Left ventricle myocardium inferior (tissue), 1 donor: ENCODE measurements around the gene ORC5. TPM values are rescaled to one million over a fixed set of nuclear protein-coding genes. Genes with fewer than 3 reads are reported as not detected.
"Not testable (repeated sequence)": the region's sequence is repeated elsewhere in the genome, so short reads cannot be mapped to it uniquely, and the experiment has no call there.

Source experiments
- DNase-seq: peaks from one replicate; pipeline ENCODE4 v3.0.0-alpha.2; 2020
- H3K27ac ChIP-seq: fragments of 200-600 bp; replicated peaks from 2 replicates; pipeline ENCODE4 v1.8.0; 2021
- H3K27me3 ChIP-seq: fragments of 200-600 bp; 2 replicates; pipeline ENCODE4 v1.8.0; 2021; ENCODE audit warnings: low read depth
- H3K36me3 ChIP-seq: fragments of 200-600 bp; 2 replicates; pipeline ENCODE4 v1.8.0; 2021
- H3K4me1 ChIP-seq: fragments of 200-600 bp; 2 replicates; pipeline ENCODE4 v1.8.0; 2021
- H3K4me3 ChIP-seq: fragments of 200-600 bp; 2 replicates; pipeline ENCODE4 v1.8.0; 2021; ENCODE audit warnings: mild to moderate bottlenecking, moderate library complexity
- H3K9me3 ChIP-seq: fragments of 200-600 bp; replicated peaks from 2 replicates; pipeline ENCODE4 v1.8.0; 2021
- intact Hi-C: fragments of 100-400 bp; cut with micrococcal nuclease; formaldehyde crosslinking; loops from one replicate; pipeline ENCODE4 v1.11.0; 2022
- total RNA-seq: library from RNA; stranded (reverse); fragmentation: NEBNext Ultra II Directional; extraction: Animal tissue kit (Norgen Biotek cat#: 25700); gene quantifications from one replicate; pipeline ENCODE4 v1.2.1, GENCODE V29; 2021
- TF ChIP-seq, protein P1 (sequence below): fragments of 200-600 bp; IDR thresholded peaks from 2 replicates; pipeline ENCODE4 v1.8.0; 2021; ENCODE audit warnings: antibody characterized with exemption, mild to moderate bottlenecking, borderline replicate concordance
- donor health status: DM: no; HTN: yes; CAD: no; lungs with severe emphysema.

ORC5 gene
- total RNA-seq, 1 donor from 2014 or later: 8.5 TPM

- no peak overlapping the region for H3K4me3 ChIP-seq
- no peak for DNase-seq
- no peaks in the 10 kb centered on the region for H3K4me1 ChIP-seq
- no peaks in the 10 kb centered on the region for H3K9me3 ChIP-seq
- no peaks in the 10 kb centered on the region for H3K36me3 ChIP-seq
- peaks cover 30% of the 10 kb centered on the region for H3K27me3 ChIP-seq
- intact Hi-C loops: no loop called here
- H3K27ac ChIP-seq: no peak overlapping the region
- TF ChIP-seq, protein P1, sequence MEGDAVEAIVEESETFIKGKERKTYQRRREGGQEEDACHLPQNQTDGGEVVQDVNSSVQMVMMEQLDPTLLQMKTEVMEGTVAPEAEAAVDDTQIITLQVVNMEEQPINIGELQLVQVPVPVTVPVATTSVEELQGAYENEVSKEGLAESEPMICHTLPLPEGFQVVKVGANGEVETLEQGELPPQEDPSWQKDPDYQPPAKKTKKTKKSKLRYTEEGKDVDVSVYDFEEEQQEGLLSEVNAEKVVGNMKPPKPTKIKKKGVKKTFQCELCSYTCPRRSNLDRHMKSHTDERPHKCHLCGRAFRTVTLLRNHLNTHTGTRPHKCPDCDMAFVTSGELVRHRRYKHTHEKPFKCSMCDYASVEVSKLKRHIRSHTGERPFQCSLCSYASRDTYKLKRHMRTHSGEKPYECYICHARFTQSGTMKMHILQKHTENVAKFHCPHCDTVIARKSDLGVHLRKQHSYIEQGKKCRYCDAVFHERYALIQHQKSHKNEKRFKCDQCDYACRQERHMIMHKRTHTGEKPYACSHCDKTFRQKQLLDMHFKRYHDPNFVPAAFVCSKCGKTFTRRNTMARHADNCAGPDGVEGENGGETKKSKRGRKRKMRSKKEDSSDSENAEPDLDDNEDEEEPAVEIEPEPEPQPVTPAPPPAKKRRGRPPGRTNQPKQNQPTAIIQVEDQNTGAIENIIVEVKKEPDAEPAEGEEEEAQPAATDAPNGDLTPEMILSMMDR: no peak
Measured at GRCh38 chr7:104242638-104243037, 34.8 kb upstream of the ORC5 start.

GRCh38 chr7:104241538-104242209, 33.9 kb upstream of the ORC5 start:
- no peak overlapping the region for H3K4me3 ChIP-seq
- H3K4me1 ChIP-seq: no peaks in the 10 kb centered on the region
- intact Hi-C loops: no loop called here
- peaks cover 37% of the 10 kb centered on the region for H3K27me3 ChIP-seq
- no peak for DNase-seq
- H3K36me3 ChIP-seq: no peaks in the 10 kb centered on the region
- TF ChIP-seq, protein P1: no peak
- H3K27ac ChIP-seq: no peak overlapping the region
- H3K9me3 ChIP-seq: no peaks in the 10 kb centered on the region

DNA sequence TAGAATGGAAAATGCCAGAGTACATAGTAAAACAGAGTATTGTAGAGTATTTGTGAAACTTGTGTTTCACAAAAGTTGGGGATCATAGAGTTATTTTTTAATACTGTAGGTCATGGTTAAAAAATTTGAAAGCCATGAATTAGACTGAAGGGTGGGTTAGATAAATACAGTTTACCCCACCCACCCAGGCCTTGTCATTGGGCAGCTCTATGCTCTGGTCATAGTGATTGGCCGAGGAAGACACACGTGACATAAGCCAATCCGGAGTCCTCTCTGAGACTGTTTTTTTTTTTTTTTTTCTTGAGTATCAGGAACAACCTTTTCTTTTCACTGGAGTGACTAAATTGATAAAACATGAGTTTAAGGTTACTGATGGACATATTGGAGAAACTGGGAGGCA, 33.3 kb upstream of the ORC5 start:
- peaks cover 40% of the 10 kb centered on the region for H3K27me3 ChIP-seq
- H3K4me1 ChIP-seq: no peaks in the 10 kb centered on the region
- no peak for DNase-seq
- H3K9me3 ChIP-seq: no peaks in the 10 kb centered on the region
- intact Hi-C loops: no loop called here
- no peak overlapping the region for H3K4me3 ChIP-seq
- TF ChIP-seq, protein P1: no peak
- no peak overlapping the region for H3K27ac ChIP-seq
- no peaks in the 10 kb centered on the region for H3K36me3 ChIP-seq

DNA sequence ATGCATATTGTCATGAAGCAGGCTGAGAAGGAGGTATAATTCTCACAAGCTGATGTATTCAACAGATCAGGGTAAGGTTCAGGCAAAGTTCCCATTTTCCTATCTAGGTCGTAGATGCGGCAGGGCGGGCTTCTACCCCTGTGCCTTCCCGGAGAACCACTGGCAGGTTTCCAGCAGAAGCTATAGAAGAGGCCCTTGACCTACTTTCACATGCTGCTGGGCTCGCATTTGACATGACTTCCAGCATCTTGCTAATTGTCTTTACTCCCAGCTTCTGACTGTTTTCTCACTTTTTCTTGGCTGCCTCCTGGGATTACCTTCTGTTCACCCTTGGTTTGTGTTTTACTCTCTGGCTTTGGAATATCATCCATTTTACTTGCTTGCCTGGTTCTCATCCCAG, 32.6 kb upstream of the ORC5 start:
- intact Hi-C loops: no loop called here
- no peaks in the 10 kb centered on the region for H3K36me3 ChIP-seq
- DNase-seq: no peak
- H3K4me1 ChIP-seq: no peaks in the 10 kb centered on the region
- TF ChIP-seq, protein P1: no peak
- H3K27ac ChIP-seq: no peak overlapping the region
- H3K27me3 ChIP-seq: peaks cover 34% of the 10 kb centered on the region
- no peak overlapping the region for H3K4me3 ChIP-seq
- H3K9me3 ChIP-seq: no peaks in the 10 kb centered on the region

GRCh38 chr7:104234990-104235389, 27.2 kb upstream of the ORC5 start:
- DNase-seq, H3K27ac ChIP-seq, H3K9me3 ChIP-seq, H3K4me3 ChIP-seq, H3K36me3 ChIP-seq, H3K4me1 ChIP-seq: not testable (repeated sequence)
- intact Hi-C loops: loop anchor here (10.0 kb wide), 1 partner anchor 680 kb away; no protein-coding TSS in a partner anchor
- peaks cover 40% of the 10 kb centered on the region for H3K27me3 ChIP-seq

DNA sequence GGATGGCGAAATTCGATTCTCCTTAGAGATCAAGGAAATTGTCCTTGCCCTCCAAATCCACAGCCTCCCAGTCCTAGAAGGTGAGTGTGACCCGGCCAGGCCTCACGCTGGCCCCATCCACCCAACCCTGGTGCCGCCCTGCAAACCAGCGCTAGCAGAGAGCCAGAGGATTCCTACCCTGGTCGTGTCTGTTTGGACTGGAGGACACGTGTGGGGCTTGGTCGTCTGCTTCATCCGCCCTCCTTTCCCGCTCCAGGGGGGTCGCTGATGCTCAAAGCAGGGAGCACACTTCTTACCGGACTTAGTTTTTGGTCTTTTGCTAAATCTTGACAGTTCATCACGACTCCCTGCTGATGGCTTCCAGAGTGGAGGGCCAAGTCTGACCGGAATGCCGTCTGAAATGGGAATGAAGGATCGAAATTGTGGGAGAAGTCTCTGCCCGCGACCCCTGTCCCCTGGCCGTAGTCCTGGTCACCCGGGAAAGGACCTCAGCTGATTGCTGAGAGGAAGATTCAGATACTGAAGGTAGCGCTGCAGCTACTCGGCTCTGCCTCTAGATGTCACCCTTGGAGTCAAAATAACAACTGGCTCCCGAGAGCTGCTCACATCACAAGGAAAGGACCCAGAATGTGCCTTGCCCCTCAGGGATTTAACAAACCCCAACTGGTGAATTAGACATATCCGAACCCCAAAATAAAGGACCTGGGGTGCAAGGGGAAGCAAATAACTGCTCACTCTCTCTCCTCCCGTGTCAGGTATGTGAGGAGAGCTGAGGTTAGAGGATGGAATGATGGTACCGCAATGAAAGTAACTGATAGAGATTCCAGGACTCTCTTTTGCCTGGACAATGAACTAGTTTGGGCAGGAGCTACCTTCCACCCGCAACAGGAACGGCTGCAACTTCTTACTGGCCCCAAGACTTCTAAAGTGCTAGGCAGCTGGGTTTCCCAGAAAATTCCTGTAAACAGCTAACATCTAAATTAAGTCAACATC, 23.5 kb upstream of the ORC5 start:
- Histone ChIP-seq H3K4me3 (no peak overlapping the region), H3K9me3 (no peaks in the 10 kb centered on the region), H3K27me3 (peaks cover 25% of the 10 kb centered on the region), H3K27ac (no peak overlapping the region), H3K4me1 (no peaks in the 10 kb centered on the region), H3K36me3 (no peaks in the 10 kb centered on the region)
- no peak for DNase-seq
- intact Hi-C loops: loop anchor here (10.0 kb wide), 1 partner anchor 683 kb away; no protein-coding TSS in a partner anchor
- TF ChIP-seq, protein P1: peak; percentile 83
